SK-N-SH (cell line): ENCODE results near the gene MCRS1. TPM values are rescaled to one million over a fixed set of nuclear protein-coding genes. Genes with fewer than 3 reads are reported as not detected.

Experiments used
- CTCF ChIA-PET: fragments of 300-600, 350-600 bp; formaldehyde crosslinking; extraction: SDS; loops from one replicate; lab custom pipeline; 2021; lab: Yijun Ruan, JAX
- POLR2A ChIA-PET: fragments of 350-600 bp; sonication (Branson Sonifier 250); formaldehyde crosslinking; extraction: SDS; loops from one replicate; lab custom pipeline; 2020; ENCODE audit warnings: antibody characterized with exemption, inconsistent platforms; lab: Yijun Ruan, JAX
- DNase-seq: peaks from one replicate; pipeline ENCODE4 v3.0.0; 2012
- H2AFZ ChIP-seq: fragments of 200-600 bp; sonication (generic); 2 replicates; pipeline ENCODE4 v1.8.1; 2016; ENCODE audit warnings: antibody characterized with exemption, mild to moderate bottlenecking, low read depth
- H3F3A ChIP-seq: fragments of 200-600 bp; sonication (generic); replicated peaks from 2 replicates; pipeline ENCODE3; 2016; ENCODE audit warnings: antibody characterized with exemption, mild to moderate bottlenecking; ENCODE audit not compliant: insufficient read depth
- H3K27ac ChIP-seq, 2 experiments: fragments of 200-500 bp in 1 of 2; fragments of 200-600 bp in 1 of 2; sonication (Bioruptor generic) in 1 of 2; sonication (generic), shearing (Covaris generic) in 1 of 2; 2 replicates each; pipeline versions ENCODE4 v1.5.1 to v1.6.1; 2014 to 2016; ENCODE audit warnings: low read depth in 2 of 2, inconsistent platforms in 1 of 2, low read length in 1 of 2, mild to moderate bottlenecking in 1 of 2, mixed read lengths in 1 of 2
- H3K27me3 ChIP-seq: fragments of 200-600 bp; sonication (generic), shearing (Covaris generic); 2 replicates; pipeline ENCODE4 v1.6.1; 2016; ENCODE audit warnings: mixed run types; ENCODE audit not compliant: insufficient read depth
- H3K36me3 ChIP-seq, 2 experiments: fragments of 200-500 bp in 1 of 2; fragments of 200-600 bp in 1 of 2; sonication (Bioruptor generic) in 1 of 2; sonication (generic) in 1 of 2; replicated peaks in 1 of 2; 2 replicates each; pipeline versions ENCODE3 to v1.5.1; 2014 to 2016; ENCODE audit warnings: low read length in 1 of 2, mild to moderate bottlenecking in 1 of 2; ENCODE audit not compliant: insufficient read depth in 2 of 2, control insufficient read depth in 1 of 2
- H3K4me1 ChIP-seq, 2 experiments: fragments of 200-500 bp in 1 of 2; fragments of 200-600 bp in 1 of 2; sonication (Bioruptor generic) in 1 of 2; sonication (generic), shearing (Covaris generic) in 1 of 2; 2 replicates each; pipeline versions ENCODE4 v1.5.1 to v1.6.1; 2014 to 2016; ENCODE audit warnings: low read depth in 1 of 2, low read length in 1 of 2, mixed run types in 1 of 2; ENCODE audit not compliant: insufficient read depth in 2 of 2, control insufficient read depth in 1 of 2
- H3K4me2 ChIP-seq: fragments of 200-600 bp; sonication (generic), shearing (Covaris generic); 2 replicates; pipeline ENCODE4 v1.6.1; 2017; ENCODE audit warnings: mixed run types
- H3K4me3 ChIP-seq, 2 experiments: fragments of 200-500 bp in 1 of 2; fragments of 200-600 bp in 1 of 2; sonication (Bioruptor generic) in 1 of 2; sonication (generic), shearing (Covaris generic) in 1 of 2; 2 replicates each; pipeline versions ENCODE4 v1.5.1 to v1.8.1; 2014 to 2016; ENCODE audit warnings: low read depth in 2 of 2, inconsistent platforms in 1 of 2, low read length in 1 of 2, mild to moderate bottlenecking in 1 of 2, mixed read lengths in 1 of 2, moderate library complexity in 1 of 2
- H3K79me2 ChIP-seq: fragments of 200-600 bp; sonication (generic); 2 replicates; pipeline ENCODE4 v1.8.1; 2017; ENCODE audit warnings: mild to moderate bottlenecking; ENCODE audit not compliant: insufficient read depth
- H3K9ac ChIP-seq: fragments of 200-600 bp; sonication (generic); 2 replicates; pipeline ENCODE4 v1.6.1; 2017; ENCODE audit warnings: mixed run types
- H3K9me2 ChIP-seq: fragments of 200-600 bp; sonication (generic); 2 replicates; pipeline ENCODE4 v1.6.1; 2017; ENCODE audit warnings: mixed run types
- H3K9me3 ChIP-seq: fragments of 200-600 bp; sonication (generic); 2 replicates; pipeline ENCODE4 v1.6.1; 2017; ENCODE audit warnings: mixed run types, mild to moderate bottlenecking, moderate library complexity
- H4K20me1 ChIP-seq: fragments of 200-600 bp; sonication (generic); 2 replicates; pipeline ENCODE4 v1.6.1; 2017; ENCODE audit warnings: mild to moderate bottlenecking, mixed run types; ENCODE audit not compliant: insufficient read depth
- EP300 ChIP-seq, 2 experiments: IDR thresholded peaks; 2 replicates each; pipeline versions ENCODE4 v1.4.0 to v1.6.1; 2012; ENCODE audit warnings: borderline replicate concordance in 1 of 2, low read depth in 1 of 2, low read length in 1 of 2
- EZH2phosphoT487 ChIP-seq: fragments of 200-600 bp; sonication (generic); IDR thresholded peaks from 2 replicates; pipeline ENCODE4 v1.6.1; 2017; ENCODE audit warnings: low read depth, mixed run types, mild to moderate bottlenecking, antibody characterized with exemption, moderate library complexity, borderline replicate concordance
- FOXJ3 ChIP-seq: sonication (generic); formaldehyde crosslinking; IDR thresholded peaks from 2 replicates; pipeline ENCODE4 v1.5.1; 2020; ENCODE audit warnings: mild to moderate bottlenecking, missing genetic modification reagents
- GABPA ChIP-seq: IDR thresholded peaks from 2 replicates; pipeline ENCODE4 v1.4.0; 2012; ENCODE audit warnings: low read depth, mild to moderate bottlenecking
- JUND ChIP-seq: IDR thresholded peaks from 2 replicates; pipeline ENCODE4 v1.4.0; 2012
- POLR2AphosphoS5 ChIP-seq: IDR thresholded peaks from 2 replicates; pipeline ENCODE4 v1.6.1; 2012; ENCODE audit warnings: low read depth, low read length
- RCOR1 ChIP-seq: fragments of 150-350 bp; IDR thresholded peaks from 2 replicates; pipeline ENCODE4 v1.6.1; 2017; ENCODE audit warnings: antibody characterized with exemption, low read length
- RFX5 ChIP-seq: IDR thresholded peaks from 2 replicates; pipeline ENCODE4 v1.6.1; 2012; ENCODE audit warnings: mild to moderate bottlenecking, improper control_type of control experiment, low read length
- RXRA ChIP-seq: IDR thresholded peaks from 2 replicates; pipeline ENCODE4 v1.4.0; 2012; ENCODE audit warnings: low read depth, mild to moderate bottlenecking, borderline replicate concordance
- SMC3 ChIP-seq: IDR thresholded peaks from 2 replicates; pipeline ENCODE4 v1.6.1; 2012; ENCODE audit warnings: low read depth, low read length, improper control_type of control experiment
- WGBS: methylation state at CpG from one replicate; pipeline ENCODE4 v1.1.6; 2017; ENCODE audit warnings: low lambda C conversion rate; 5-methylcytosine and 5-hydroxymethylcytosine counted together
- polyA plus RNA-seq, 3 experiments: library from polyadenylated mRNA; depleted of rRNA; stranded (reverse); fragments of >200 nt; gene quantifications; 2 replicates each; pipeline ENCODE4 v1.2.3, GENCODE V29; 2012
- TF ChIP-seq, protein P1 (sequence below): IDR thresholded peaks from 2 replicates; pipeline ENCODE4 v1.4.0; 2012; ENCODE audit warnings: low read depth, borderline replicate concordance
- TF ChIP-seq, protein P2 (sequence below): fragments of 200-600 bp; sonication (generic); IDR thresholded peaks from 2 replicates; pipeline ENCODE4 v1.6.1; 2017; ENCODE audit warnings: antibody characterized with exemption, mild to moderate bottlenecking, moderate library complexity
- TF ChIP-seq, protein P3 (sequence below): IDR thresholded peaks from 2 replicates; pipeline ENCODE4; 2012
- TF ChIP-seq, protein P4 (sequence below): fragments of 150-350 bp; IDR thresholded peaks from 2 replicates; pipeline ENCODE4 v1.6.1; 2017; ENCODE audit warnings: antibody characterized with exemption, low read length, low read depth, borderline replicate concordance
- TF ChIP-seq, protein P5 (sequence below): IDR thresholded peaks from 2 replicates; pipeline ENCODE4 v1.4.0; 2012; ENCODE audit warnings: low read depth, borderline replicate concordance

MCRS1 gene
- polyA plus RNA-seq, 1 of the 3 experiments (the other 2 are of a cell fraction), result 107 TPM

DNA sequence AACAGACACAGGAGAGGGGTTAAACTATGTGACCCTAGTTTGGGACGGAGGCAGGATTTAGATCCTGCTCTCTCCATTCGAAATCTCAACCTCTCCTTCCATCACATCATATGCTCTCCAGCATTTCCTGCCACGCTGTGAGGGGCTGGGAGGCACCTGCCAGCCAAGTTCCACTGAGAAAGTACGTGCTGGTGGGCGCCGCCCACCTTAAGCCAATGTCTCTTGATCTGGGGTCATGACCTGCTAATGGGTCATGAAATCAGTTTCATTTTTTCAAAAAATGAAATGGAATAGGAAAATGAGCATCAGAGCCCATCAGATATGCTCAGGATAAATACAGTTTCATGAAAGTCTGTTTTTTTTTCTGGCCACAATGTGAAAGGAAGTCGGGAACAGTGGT lies 7.2 kb downstream of the MCRS1 start:
- Histone ChIP-seq H3K9me3 (no peaks in the 10 kb centered on the region), H3F3A (no peaks in the 10 kb centered on the region), H3K4me2 (no peak overlapping the region), H3K4me3 (no peak overlapping the region)
- POLR2A ChIA-PET, result interaction anchor here (0.6 to 1.2 kb wide), 2 partner anchors 9 to 16 kb away, joined by 3 to 4 read pairs; no protein-coding TSS in a partner anchor
- 93% methylated on average over 7 of the region's 7 CpGs for WGBS
- no peak for TF ChIP-seq RXRA
- TF ChIP-seq, protein P1, sequence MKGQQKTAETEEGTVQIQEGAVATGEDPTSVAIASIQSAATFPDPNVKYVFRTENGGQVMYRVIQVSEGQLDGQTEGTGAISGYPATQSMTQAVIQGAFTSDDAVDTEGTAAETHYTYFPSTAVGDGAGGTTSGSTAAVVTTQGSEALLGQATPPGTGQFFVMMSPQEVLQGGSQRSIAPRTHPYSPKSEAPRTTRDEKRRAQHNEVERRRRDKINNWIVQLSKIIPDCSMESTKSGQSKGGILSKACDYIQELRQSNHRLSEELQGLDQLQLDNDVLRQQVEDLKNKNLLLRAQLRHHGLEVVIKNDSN, result no peak
- TF ChIP-seq, protein P2, sequence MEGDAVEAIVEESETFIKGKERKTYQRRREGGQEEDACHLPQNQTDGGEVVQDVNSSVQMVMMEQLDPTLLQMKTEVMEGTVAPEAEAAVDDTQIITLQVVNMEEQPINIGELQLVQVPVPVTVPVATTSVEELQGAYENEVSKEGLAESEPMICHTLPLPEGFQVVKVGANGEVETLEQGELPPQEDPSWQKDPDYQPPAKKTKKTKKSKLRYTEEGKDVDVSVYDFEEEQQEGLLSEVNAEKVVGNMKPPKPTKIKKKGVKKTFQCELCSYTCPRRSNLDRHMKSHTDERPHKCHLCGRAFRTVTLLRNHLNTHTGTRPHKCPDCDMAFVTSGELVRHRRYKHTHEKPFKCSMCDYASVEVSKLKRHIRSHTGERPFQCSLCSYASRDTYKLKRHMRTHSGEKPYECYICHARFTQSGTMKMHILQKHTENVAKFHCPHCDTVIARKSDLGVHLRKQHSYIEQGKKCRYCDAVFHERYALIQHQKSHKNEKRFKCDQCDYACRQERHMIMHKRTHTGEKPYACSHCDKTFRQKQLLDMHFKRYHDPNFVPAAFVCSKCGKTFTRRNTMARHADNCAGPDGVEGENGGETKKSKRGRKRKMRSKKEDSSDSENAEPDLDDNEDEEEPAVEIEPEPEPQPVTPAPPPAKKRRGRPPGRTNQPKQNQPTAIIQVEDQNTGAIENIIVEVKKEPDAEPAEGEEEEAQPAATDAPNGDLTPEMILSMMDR, result no peak
- TF ChIP-seq FOXJ3 (CRISPR knock-in tag), result no peak
- TF ChIP-seq, protein P3, sequence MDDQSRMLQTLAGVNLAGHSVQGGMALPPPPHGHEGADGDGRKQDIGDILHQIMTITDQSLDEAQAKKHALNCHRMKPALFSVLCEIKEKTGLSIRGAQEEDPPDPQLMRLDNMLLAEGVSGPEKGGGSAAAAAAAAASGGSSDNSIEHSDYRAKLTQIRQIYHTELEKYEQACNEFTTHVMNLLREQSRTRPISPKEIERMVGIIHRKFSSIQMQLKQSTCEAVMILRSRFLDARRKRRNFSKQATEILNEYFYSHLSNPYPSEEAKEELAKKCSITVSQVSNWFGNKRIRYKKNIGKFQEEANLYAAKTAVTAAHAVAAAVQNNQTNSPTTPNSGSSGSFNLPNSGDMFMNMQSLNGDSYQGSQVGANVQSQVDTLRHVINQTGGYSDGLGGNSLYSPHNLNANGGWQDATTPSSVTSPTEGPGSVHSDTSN, result no peak
- TF ChIP-seq POLR2AphosphoS5, result no peak
- TF ChIP-seq GABPA, result no peak
- TF ChIP-seq, protein P4, sequence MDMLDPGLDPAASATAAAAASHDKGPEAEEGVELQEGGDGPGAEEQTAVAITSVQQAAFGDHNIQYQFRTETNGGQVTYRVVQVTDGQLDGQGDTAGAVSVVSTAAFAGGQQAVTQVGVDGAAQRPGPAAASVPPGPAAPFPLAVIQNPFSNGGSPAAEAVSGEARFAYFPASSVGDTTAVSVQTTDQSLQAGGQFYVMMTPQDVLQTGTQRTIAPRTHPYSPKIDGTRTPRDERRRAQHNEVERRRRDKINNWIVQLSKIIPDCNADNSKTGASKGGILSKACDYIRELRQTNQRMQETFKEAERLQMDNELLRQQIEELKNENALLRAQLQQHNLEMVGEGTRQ, result no peak
- no peak for TF ChIP-seq JUND
- TF ChIP-seq RCOR1, result no peak
- no peak for TF ChIP-seq EP300 (IDR thresholded peaks at IDR 0.05; ENCODE audit: borderline replicate concordance in 1 of 2, low read depth in 1 of 2, low read length in 1 of 2)
- no peak for TF ChIP-seq EZH2phosphoT487
- TF ChIP-seq RFX5, result no peak
- TF ChIP-seq, protein P5, sequence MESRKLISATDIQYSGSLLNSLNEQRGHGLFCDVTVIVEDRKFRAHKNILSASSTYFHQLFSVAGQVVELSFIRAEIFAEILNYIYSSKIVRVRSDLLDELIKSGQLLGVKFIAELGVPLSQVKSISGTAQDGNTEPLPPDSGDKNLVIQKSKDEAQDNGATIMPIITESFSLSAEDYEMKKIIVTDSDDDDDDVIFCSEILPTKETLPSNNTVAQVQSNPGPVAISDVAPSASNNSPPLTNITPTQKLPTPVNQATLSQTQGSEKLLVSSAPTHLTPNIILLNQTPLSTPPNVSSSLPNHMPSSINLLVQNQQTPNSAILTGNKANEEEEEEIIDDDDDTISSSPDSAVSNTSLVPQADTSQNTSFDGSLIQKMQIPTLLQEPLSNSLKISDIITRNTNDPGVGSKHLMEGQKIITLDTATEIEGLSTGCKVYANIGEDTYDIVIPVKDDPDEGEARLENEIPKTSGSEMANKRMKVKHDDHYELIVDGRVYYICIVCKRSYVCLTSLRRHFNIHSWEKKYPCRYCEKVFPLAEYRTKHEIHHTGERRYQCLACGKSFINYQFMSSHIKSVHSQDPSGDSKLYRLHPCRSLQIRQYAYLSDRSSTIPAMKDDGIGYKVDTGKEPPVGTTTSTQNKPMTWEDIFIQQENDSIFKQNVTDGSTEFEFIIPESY, result no peak
- no peak for TF ChIP-seq SMC3
- TF ChIP-seq, all 33 proteins: peak for 0
- Histone ChIP-seq H3K27me3 (no peaks in the 10 kb centered on the region), H3K79me2 (peaks cover 4% of the 10 kb centered on the region), H3K27ac (no peak overlapping the region), H2AFZ (no peak overlapping the region), H3K4me1 (no peaks in the 10 kb centered on the region), H3K9ac (no peak overlapping the region), H3K9me2 (no peaks in the 10 kb centered on the region), H3K36me3 (peaks cover 19 to 74% of the 10 kb centered on the region in 2 experiments), H4K20me1 (no peaks in the 10 kb centered on the region)
- no peak for DNase-seq
- CTCF ChIA-PET, result interaction anchor here (0.7 to 4.8 kb wide), 5 partner anchors 16 to 272 kb away, joined by 4 to 17 read pairs (median 4); no protein-coding TSS in a partner anchor
